D721Med (cell line): ENCODE measurements around the gene TRIM62.

ENCODE experiments used
- DNase-seq: peaks from one replicate; pipeline ENCODE4 v3.0.0; 2011; ENCODE audit warnings: low spot score; ENCODE audit not compliant: insufficient read length
- FAIRE-seq: peaks from 2 replicates; lab custom pipeline; 2011; peaks lifted over from hg19 to GRCh38; lab: Jason Lieb, UNC
- CTCF ChIP-seq: IDR thresholded peaks from 2 replicates; pipeline ENCODE4 v1.5.1; 2012; ENCODE audit warnings: mild to moderate bottlenecking, control low read depth; ENCODE audit not compliant: insufficient read depth; ENCODE audit errors: missing control alignments

TRIM62 gene

GRCh38 chr1:33099290-33100118 is 82.3 kb downstream of the TRIM62 start:
- no peak for DNase-seq
- no peak for FAIRE-seq
- TF ChIP-seq CTCF = no peak

- FAIRE-seq (no peak), DNase-seq (no peak)
- TF ChIP-seq CTCF = no peak
Observed at GRCh38 chr1:33098371-33098770, 83.5 kb downstream of the TRIM62 start.

- FAIRE-seq (no peak), DNase-seq (no peak)
- TF ChIP-seq CTCF = no peak
Observed at GRCh38 chr1:33097762-33098161, 84.1 kb downstream of the TRIM62 start.

GRCh38 chr1:33097137-33097611 is 84.7 kb downstream of the TRIM62 start:
- DNase-seq = no peak
- TF ChIP-seq CTCF = no peak
- no peak for FAIRE-seq

GRCh38 chr1:33096363-33097005 is 85.4 kb downstream of the TRIM62 start:
- FAIRE-seq = no peak

More at GRCh38 chr1:33096363-33097005, 85.4 kb downstream of the TRIM62 start:
- TF ChIP-seq CTCF = no peak
- DNase-seq = no peak
